GM21528 (cell line): ENCODE data around the gene MYRFL.
A peak's percentile ranks its signal among the peaks of the same experiment; 100 is the strongest.
"Not testable (repeated sequence)": the region's sequence is repeated elsewhere in the genome, so short reads cannot be mapped to it uniquely, and the experiment has no call there.

Experiments used
- ATAC-seq: cut with Tn5 transposase; IDR thresholded peaks from one replicate; pipeline ENCODE4 v1.9.1; 2021; ENCODE audit warnings: mild to moderate bottlenecking, moderate library complexity; ENCODE audit not compliant: unreplicated experiment, low FRiP score

MYRFL gene

GRCh38 chr12:69981881-69982475 lies 157.0 kb downstream of the MYRFL start:
- ATAC-seq: no peak

DNA sequence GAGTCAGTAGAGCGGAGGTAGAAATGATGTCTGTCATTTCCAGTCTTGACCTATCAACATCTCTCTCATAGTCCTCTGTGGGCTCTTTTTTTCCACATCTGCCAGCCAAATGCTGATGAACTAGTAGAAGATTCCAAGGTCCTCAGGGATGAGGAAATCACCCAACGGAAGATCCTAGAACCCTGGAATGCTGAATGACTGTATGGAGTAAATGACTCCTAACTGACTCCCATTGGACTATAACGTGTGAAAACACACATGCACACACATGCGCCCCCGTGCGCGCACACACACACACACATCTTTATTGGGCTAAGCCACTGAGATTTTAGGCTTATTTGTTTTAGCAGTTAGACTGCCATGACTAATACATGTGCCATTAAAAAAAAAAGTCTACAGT lies 159.2 kb downstream of the MYRFL start:
- ATAC-seq: no peak

DNA sequence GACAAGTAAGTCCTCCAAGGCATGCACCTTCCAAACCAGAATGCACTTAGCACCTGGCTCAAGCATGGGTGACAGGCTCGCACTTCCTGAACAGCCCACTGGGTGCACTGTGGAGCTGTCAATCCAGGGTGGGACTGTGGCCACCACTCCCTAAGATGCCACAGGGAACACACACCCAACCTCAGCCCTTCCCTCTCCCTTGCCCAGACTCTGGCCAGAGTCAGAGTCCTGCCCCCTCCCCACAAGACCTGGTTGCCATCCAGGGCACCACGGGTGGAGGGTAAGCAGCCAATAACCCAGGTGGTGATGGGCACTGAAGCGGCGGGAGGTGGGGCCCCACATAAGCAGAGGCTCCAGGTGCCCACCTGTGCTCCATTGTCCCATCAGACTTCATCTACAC lies 160.6 kb downstream of the MYRFL start:
- peak; percentile 89 for ATAC-seq

GRCh38 chr12:69986114-69986513 lies 161.1 kb downstream of the MYRFL start:
- no peak for ATAC-seq

- ATAC-seq: no peak
Observed at GRCh38 chr12:69987579-69988091, 162.6 kb downstream of the MYRFL start.

DNA sequence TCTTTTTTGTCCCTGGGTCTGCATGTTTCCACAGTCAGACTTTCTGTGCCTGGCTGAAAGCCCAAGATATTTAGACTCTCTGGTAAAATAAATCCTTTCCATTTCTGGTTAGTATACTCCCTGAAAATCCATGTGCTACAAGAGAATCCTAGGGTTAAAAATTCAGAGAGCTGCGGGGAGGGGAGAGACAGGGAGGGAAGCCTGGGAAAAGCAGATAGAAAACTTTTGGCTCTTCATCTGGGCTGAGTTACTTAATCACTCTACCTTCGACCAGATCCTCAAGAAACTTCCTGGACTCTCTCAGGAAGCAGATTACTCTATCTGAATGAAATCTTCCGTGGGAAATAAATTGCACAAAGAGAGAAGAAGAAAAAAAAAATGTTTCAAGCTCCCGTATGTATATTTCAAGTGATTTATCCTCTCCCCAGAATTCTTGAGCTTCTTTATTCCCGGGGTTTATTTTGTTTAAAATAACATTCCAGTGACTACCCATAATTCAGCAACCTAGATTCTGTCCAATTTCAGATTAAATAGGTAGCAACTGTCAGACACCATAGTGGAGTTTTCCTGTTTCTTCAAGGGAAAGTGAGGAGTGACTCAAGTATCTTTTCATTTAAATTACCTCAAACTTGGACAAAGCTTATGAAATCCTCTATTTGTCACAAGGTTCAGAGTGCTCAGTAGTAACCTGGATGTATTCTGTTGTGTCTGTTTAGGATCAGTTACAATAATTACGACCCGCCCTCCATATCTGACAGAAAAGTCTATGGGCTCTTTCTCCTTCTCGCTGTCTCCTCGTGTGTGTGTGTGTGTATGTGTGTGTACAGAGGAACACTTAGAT lies 163.7 kb downstream of the MYRFL start:
- no peak for ATAC-seq

- no peak for ATAC-seq
Observed at GRCh38 chr12:69991690-69992288, 166.8 kb downstream of the MYRFL start.

GRCh38 chr12:69993433-69993832 lies 168.4 kb downstream of the MYRFL start:
- ATAC-seq: no peak

GRCh38 chr12:69994086-69994485 lies 169.1 kb downstream of the MYRFL start:
- not testable (repeated sequence) for ATAC-seq

DNA sequence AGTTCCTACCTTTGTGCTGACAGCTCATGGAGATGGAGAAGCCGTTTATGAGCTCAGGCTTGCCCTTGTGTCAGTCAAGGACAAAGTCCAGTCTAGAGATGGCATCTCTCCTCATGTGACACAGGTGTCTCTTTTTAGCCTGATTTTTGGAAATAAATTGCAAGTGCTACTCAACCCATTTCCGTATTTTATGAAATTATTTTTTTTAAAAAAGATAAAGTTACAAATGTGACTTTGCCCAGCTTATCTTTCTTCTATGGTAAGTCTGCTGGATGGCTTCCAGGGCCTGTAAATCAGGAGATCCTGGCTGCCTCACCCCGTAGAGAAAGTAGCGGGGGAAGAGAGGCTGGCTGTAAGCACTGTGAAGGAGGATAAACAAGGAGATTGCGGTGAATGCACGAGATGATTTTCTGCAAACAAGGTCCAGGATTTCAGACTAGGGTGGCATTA lies 169.7 kb downstream of the MYRFL start:
- ATAC-seq: no peak

DNA sequence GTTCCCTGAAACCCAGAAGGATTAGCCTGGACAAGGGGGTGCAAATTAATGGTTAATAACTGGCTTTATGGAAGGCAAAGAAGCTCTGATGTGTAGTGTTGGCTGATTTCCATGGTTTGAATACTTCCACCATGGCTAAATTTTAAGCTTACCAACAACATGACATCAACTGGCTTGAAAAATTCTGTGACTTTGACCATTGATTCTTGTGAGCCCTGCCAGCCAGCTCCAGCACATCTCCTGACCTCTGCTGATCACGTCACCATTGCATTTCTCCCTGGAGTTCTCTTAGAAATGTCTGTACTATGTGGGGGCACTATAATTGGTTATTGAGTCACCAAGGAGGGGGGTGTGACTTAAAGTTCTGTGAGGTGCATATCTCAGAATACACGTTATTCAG lies 171.2 kb downstream of the MYRFL start:
- ATAC-seq: no peak

- ATAC-seq: no peak
Observed at GRCh38 chr12:69996722-69997121, 171.7 kb downstream of the MYRFL start.

DNA sequence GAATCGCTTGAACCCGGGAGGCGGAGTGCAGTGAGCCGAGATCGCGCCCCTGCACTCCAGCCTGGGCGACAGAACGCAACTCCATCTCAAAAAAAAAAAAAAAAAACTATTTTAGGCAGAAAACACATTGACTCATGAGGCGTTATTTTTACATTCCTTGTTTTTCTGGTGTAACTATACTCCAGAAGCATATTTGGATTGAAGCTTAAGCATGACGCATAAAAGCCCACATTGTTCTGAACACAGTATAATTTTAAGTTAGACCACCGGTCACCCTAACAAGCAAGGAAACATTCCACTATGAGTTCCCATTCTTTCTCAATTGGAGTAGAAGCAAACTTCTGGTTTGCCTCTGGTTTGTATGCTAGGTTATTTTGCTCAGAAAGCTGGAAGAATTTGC lies 173.0 kb downstream of the MYRFL start:
- no peak for ATAC-seq

- no peak for ATAC-seq
Observed at GRCh38 chr12:69998922-69999321, 173.9 kb downstream of the MYRFL start.

GRCh38 chr12:69999561-69999960 lies 174.5 kb downstream of the MYRFL start:
- ATAC-seq: no peak

GRCh38 chr12:70002097-70002911 lies 177.3 kb downstream of the MYRFL start:
- no peak for ATAC-seq

GRCh38 chr12:70002912-70003255 lies 177.9 kb downstream of the MYRFL start:
- no peak for ATAC-seq

- no peak for ATAC-seq
Observed at GRCh38 chr12:70005864-70006618, 181.0 kb downstream of the MYRFL start.

- no peak for ATAC-seq
Observed at GRCh38 chr12:70006619-70006973, 181.6 kb downstream of the MYRFL start.

GRCh38 chr12:70007687-70008086 lies 182.7 kb downstream of the MYRFL start:
- ATAC-seq: no peak
